HG03442 (cell line): ENCODE data around the gene NHLRC2.

ENCODE experiments used
- ATAC-seq: cut with Tn5 transposase; IDR thresholded peaks from one replicate; pipeline ENCODE4 v1.9.1; 2021; ENCODE audit warnings: mild to moderate bottlenecking, moderate library complexity; ENCODE audit not compliant: unreplicated experiment

The NHLRC2 gene

GRCh38 chr10:113858541-113858940 lies 4.1 kb downstream of the NHLRC2 start:
- ATAC-seq = no peak

DNA sequence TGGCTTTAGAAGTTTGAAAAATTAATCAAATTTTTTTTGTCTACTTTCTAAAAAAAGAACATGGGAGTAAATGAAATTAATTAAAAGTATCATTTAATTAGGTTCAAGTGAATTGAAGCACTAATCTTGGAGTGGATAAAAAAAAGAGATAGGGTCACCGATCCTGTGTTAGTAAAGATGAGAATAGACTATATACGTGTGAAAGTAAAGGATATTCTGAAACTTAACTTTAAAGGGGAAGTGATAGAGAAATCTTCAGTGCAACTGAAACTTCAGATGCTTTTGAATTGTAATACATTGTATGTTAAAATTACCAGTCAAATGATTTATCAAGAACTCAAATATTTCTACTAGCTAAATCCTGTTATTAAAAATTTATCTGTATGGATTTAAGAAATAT lies 4.8 kb downstream of the NHLRC2 start:
- ATAC-seq = peak; percentile 52

DNA sequence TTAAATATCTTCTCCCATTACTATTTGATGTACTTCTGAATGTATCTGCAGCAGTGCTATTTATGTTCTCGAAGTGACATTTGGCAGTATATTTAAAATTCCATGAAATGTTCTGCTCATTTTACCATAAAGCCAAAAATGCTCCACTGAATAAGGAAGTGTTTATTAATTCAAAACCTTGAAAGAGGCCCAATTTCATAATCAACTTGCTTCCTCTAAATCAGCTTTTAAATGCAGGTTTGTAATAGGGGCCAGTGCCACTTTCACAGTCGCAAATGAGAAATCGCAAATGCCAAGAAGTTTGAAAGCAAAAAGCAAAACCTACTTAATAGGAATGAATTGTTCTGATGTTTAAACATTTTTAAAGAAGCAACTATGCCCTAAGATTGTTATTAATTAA lies 11.4 kb downstream of the NHLRC2 start:
- ATAC-seq = no peak

GRCh38 chr10:113866551-113867394 lies 12.3 kb downstream of the NHLRC2 start:
- ATAC-seq = no peak

GRCh38 chr10:113867904-113868303 lies 13.4 kb downstream of the NHLRC2 start:
- no peak for ATAC-seq

DNA sequence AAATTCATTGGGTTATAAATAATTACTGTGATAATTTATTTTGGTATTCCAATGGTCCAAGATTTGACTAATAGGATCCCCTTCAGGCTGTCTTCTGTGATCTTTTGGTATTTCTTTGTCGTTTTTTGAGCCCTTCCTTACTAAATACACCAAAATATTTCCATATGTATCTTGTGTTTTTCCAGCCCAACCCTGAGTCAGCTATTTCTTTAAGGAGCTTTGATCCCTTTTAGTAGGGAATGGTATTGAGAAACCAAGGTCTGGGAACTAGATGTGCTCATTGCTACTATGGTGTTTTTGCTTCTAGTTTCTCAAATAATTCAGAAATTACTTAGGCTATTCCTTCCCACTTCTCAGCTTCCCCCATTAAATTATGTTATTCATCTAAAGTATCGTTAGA lies 15.3 kb downstream of the NHLRC2 start:
- no peak for ATAC-seq

DNA sequence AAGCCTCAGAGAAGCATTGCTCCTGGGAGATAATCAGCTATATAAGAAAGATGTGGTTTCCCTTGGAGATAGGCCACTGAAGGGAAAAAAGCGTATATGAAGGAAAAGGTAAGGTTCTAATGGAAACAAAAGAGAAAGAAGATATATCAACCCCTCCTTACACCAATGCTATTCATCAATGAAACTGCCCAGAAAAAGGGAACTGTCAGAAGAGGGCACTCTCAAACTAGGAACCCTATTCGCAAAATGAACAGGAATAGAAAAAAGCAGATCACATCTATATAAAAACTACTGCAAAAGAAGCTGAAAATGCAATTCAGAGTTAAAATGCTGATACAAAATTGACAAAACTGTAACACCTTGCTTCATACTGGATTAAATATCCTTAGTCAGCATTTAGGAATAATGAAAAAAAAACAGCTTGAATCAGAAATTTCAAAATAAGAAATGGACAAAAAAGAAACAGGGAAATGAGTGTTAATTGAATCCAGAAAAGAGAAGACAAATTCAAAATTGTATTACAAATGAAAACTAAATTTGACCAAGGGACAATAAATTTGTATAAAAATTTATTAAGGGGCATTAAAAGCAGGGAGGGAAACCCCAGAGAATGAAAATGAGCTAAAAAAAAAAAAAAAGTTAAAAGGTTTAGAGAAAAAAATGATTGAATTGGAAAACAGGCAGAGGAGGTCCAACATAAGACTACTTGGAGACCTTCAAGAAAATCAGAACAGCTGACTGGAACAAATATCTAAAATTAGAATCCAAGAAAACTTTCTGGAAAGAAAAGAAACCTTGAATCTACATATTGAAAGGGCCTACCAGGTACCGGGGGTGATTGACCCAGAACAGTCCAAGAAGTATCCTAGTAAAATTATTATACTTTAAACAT lies 17.9 kb downstream of the NHLRC2 start:
- ATAC-seq = no peak

DNA sequence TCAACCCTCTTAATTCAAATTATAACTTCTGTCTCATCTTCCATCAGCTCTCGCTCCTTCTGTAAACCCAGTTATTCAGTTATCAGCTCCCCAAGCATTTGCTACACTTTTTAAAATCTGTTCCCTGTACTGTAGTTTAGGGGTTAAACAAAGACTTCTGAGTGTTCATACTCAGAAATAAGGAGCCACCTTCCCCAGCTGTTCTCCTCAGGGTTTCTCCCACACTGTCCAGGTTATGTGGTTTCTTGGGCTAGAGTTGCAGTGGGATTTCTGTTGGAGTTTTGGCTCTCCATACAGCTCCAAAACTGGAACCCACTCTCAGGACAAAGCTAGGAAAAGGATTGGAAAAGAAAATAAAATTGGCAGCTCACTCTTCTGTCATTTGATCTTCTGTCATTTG lies 20.8 kb downstream of the NHLRC2 start:
- ATAC-seq = no peak

GRCh38 chr10:113876461-113876860 lies 22.0 kb downstream of the NHLRC2 start:
- ATAC-seq = no peak

DNA sequence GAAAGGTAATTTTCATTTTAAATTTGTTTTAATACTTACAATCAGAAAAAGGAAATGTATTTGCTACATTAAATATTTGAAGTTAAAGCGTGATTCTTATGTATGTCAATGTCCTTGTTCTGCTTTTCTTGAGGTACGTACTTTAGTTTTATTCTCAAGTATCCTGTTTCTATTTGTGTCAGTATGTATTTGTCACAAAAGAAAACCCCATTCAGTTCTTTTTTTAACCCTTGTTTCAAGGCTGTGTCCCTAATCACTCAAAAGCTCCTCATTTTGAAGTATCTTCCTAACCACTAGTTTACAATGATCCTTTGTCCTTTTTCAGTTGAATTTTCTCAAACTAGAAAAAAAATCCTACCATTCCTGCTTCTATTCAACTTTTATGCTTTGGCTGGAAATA lies 25.2 kb downstream of the NHLRC2 start:
- ATAC-seq = peak; percentile 93

DNA sequence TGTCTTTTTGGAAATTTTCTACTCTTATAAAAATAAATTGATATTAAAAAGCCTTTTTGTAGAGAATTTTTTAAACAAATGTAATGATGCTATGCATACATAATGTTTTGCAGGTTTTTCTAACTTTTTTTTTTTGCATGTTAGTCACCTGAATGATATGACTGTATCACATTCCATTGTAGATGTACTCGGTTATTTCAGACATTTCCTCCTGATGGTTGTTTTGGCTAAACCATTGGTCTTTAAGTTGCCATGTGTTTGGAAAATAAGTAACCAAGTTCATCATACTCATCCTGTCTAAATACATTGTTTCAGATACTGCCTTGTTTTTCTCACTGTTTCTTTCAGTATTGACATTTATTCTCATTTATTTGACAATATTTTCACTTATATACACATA lies 25.8 kb downstream of the NHLRC2 start:
- ATAC-seq = peak; percentile 15

- ATAC-seq = no peak
These were observed 27.8 kb downstream of the NHLRC2 start for GRCh38 chr10:113882240-113882639.

DNA sequence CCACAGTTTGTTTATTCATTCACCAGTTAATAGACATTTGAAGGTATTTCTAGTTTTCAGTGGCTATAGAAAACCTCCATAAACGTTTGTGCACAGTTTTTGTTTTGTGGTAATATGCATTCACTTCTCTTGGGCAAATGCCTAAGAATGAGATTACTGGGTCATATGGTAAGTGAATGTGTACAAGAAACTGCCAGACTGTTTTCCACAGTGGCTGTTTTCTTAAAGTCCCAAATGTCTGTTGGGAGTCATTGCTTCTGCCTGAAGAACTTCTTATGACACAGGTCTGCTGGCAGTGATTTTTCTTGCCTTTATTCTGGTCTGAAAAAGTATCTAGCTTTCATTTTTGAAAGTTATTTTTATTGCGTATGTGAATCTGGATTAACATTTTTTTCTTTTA lies 35.5 kb downstream of the NHLRC2 start:
- no peak for ATAC-seq

- no peak for ATAC-seq
These were observed 36.3 kb downstream of the NHLRC2 start for GRCh38 chr10:113890769-113891168.

GRCh38 chr10:113891476-113891875 lies 37.0 kb downstream of the NHLRC2 start:
- no peak for ATAC-seq

- ATAC-seq = no peak
These were observed 39.1 kb downstream of the NHLRC2 start for GRCh38 chr10:113893570-113893969.

DNA sequence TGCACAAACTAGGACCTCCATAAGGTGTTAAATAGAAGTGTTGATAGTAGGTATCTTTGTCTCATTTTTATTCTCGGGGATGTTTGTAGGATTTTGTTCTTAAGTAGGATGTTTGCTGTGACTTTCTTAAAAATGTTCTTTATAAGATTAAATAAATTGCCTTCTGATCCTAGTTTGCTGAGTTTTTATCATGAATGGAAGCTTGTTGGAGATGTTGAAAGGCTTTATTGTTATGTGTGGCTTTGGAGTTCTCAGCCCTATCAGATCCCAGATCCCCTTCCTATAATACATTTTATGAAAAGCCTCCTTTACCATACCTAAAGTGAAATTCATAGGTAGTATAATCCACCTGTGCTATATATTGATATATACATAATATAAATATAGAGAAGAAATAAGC lies 40.1 kb downstream of the NHLRC2 start:
- no peak for ATAC-seq

DNA sequence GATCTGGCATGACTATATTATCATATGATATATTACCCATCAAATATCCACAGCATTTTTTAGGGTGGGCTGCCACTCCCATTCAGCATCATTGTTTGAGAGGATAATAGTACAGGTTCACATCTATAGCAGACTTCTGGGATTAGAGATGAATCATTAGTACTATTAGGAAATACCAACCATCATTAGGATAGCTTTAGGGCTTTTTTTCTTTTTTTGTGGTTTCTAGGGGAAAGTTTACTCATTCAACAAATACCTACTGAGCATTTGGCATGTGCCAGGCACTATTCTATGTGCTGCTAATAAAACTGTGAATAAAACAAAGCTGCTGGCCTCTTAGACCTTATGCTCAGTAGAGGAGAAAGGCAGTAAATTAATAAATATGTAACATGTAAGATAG lies 40.6 kb downstream of the NHLRC2 start:
- no peak for ATAC-seq

- no peak for ATAC-seq
These were observed 43.5 kb downstream of the NHLRC2 start for GRCh38 chr10:113897693-113898618.

- ATAC-seq = no peak
These were observed 45.6 kb downstream of the NHLRC2 start for GRCh38 chr10:113899952-113900598.
